K562 (cell line): ENCODE measurements around the gene NINJ1. TPM values are rescaled to one million over a fixed set of nuclear protein-coding genes. Genes with fewer than 3 reads are reported as not detected.
"Not testable (repeated sequence)": the region's sequence is repeated elsewhere in the genome, so short reads cannot be mapped to it uniquely, and the experiment has no call there.

ENCODE experiments used
- ATAC-seq: fragments of 200-7000 bp; cut with Tn5 transposase; 3 replicates; pipeline ENCODE4 v1.9.1; 2020; ENCODE audit warnings: moderate library complexity
- BruUV-seq: library from RNA; stranded (reverse); fragments of 400-500 nt; replicated peaks from 2 replicates; lab custom pipeline; 2021; lab: Mats Ljungman, UMichigan
- CTCF ChIA-PET: fragments of 300-600 bp; formaldehyde crosslinking; extraction: SDS; loops from one replicate; lab custom pipeline; 2021; ENCODE audit warnings: low intra/inter-chr PET ratio; lab: Yijun Ruan, JAX
- POLR2A ChIA-PET: fragments of 300-600, 350-650 bp; sonication (Branson Sonifier 250); formaldehyde crosslinking; extraction: SDS; loops from one replicate; lab custom pipeline; 2021; ENCODE audit warnings: antibody characterized with exemption, inconsistent platforms; lab: Yijun Ruan, JAX
- DNase-seq, 4 experiments: peaks; one replicate each; pipeline versions ENCODE4 v3.0.0 to v3.0.0-alpha.2; 2011 to 2018; ENCODE audit warnings: low spot score in 3 of 4, mixed read lengths in 3 of 4; ENCODE audit errors: extremely low read depth in 1 of 4
- FAIRE-seq: peaks from 2 replicates; lab custom pipeline; 2011; peaks lifted over from hg19 to GRCh38; lab: Jason Lieb, UNC
- H2AFZ ChIP-seq: 2 replicates; pipeline ENCODE4 v1.6.0; 2011; ENCODE audit warnings: low read depth, low read length, control low read depth, inconsistent platforms
- H3K27ac ChIP-seq: fragments of 200-600 bp; 3 replicates; pipeline ENCODE4 v1.8.0; 2011; ENCODE audit warnings: low read depth, mild to moderate bottlenecking, control low read depth, inconsistent platforms, low read length, moderate library complexity, mixed read lengths; ENCODE audit errors: extremely low read depth
- H3K27me3 ChIP-seq, 2 experiments: fragments of 300-600 bp in 1 of 2; 2 replicates in 1 of 2; 3 replicates in 1 of 2; pipeline versions ENCODE4 v1.6.0 to v1.8.0; 2011; ENCODE audit warnings: inconsistent platforms in 2 of 2, low read length in 2 of 2, mild to moderate bottlenecking in 1 of 2, mixed read lengths in 1 of 2, moderate library complexity in 1 of 2; ENCODE audit not compliant: control insufficient read depth in 2 of 2, insufficient read depth in 2 of 2
- H3K36me3 ChIP-seq: fragments of 300-600 bp; 3 replicates; pipeline ENCODE4 v1.8.0; 2011; ENCODE audit warnings: mild to moderate bottlenecking, low read length, inconsistent platforms; ENCODE audit not compliant: control insufficient read depth, insufficient read depth
- H3K4me1 ChIP-seq, 2 experiments: fragments of 200-600 bp in 1 of 2; replicated peaks in 1 of 2; 2 replicates in 1 of 2; 3 replicates in 1 of 2; pipeline versions ENCODE4 v1.5.1 to v1.8.0; 2011; ENCODE audit warnings: inconsistent platforms in 2 of 2, low read length in 2 of 2, mild to moderate bottlenecking in 1 of 2, mixed read lengths in 1 of 2, moderate library complexity in 1 of 2; ENCODE audit not compliant: control insufficient read depth in 2 of 2, insufficient read depth in 2 of 2
- H3K4me2 ChIP-seq: 2 replicates; pipeline ENCODE4 v1.6.1; 2011; ENCODE audit warnings: low read length, control low read depth, inconsistent platforms, mixed read lengths; ENCODE audit not compliant: insufficient read depth
- H3K4me3 ChIP-seq: fragments of 200-600 bp; sonication (generic), shearing (Covaris generic); 2 replicates; pipeline ENCODE4 v1.5.1; 2016; ENCODE audit warnings: control low read depth, inconsistent platforms
- H3K79me2 ChIP-seq: fragments of 200-600 bp; 3 replicates; pipeline ENCODE4 v1.8.0; 2011; ENCODE audit warnings: low read length, inconsistent platforms; ENCODE audit not compliant: control insufficient read depth, insufficient read depth
- H3K9ac ChIP-seq, 2 experiments: 2 replicates each; pipeline versions ENCODE4 v1.6.0 to v1.6.1; 2011; ENCODE audit warnings: low read depth in 2 of 2, low read length in 2 of 2, control low read depth in 1 of 2, inconsistent platforms in 1 of 2, mild to moderate bottlenecking in 1 of 2, mixed read lengths in 1 of 2; ENCODE audit not compliant: insufficient read depth in 1 of 2
- H3K9me1 ChIP-seq: one replicate; pipeline ENCODE4 v1.6.0; 2011; ENCODE audit warnings: inconsistent platforms, mild to moderate bottlenecking, low read length, moderate library complexity; ENCODE audit not compliant: control insufficient read depth, insufficient read depth
- H3K9me3 ChIP-seq: replicated peaks from 2 replicates; pipeline ENCODE4 v1.5.1; 2011; ENCODE audit warnings: low read depth, low read length, inconsistent platforms; ENCODE audit not compliant: control insufficient read depth, insufficient read depth
- H4K20me1 ChIP-seq: replicated peaks from 2 replicates; pipeline ENCODE4 v1.6.1; 2011; ENCODE audit warnings: low read length, inconsistent platforms, mixed read lengths; ENCODE audit not compliant: control insufficient read depth, insufficient read depth
- MTA2 ChIP-seq: fragments of 450-650 bp; IDR thresholded peaks from 2 replicates; pipeline ENCODE4 v1.6.1; 2016; ENCODE audit warnings: low read depth
- TCFL5 ChIP-seq: fragments of 250-450 bp; sonication (Bioruptor Pico); conservative IDR thresholded peaks from 2 replicates; pipeline ENCODE4 v1.6.1; 2021; ENCODE audit warnings: mild to moderate bottlenecking, moderate library complexity, matching md5 sums
- WGBS: fragments of 100-300 bp; shearing (Covaris generic); methylation state at CpG from one replicate; pipeline ENCODE4 v1.1.6; 2016; ENCODE audit warnings: low coverage, mixed read lengths; ENCODE audit not compliant: insufficient coverage; ENCODE audit errors: missing lambda C conversion rate; 5-methylcytosine and 5-hydroxymethylcytosine counted together
- in situ Hi-C: fragments of 300-500 bp; cut with MboI; formaldehyde crosslinking; loops from 4 replicates; pipeline ENCODE4 v1.15.0; 2018; ENCODE audit warnings: inconsistent platforms, mixed read lengths
- intact Hi-C: fragments of 100-400 bp; cut with micrococcal nuclease; formaldehyde crosslinking; loops from 2 replicates; pipeline ENCODE4 v1.14.2; 2022
- polyA plus RNA-seq, 8 experiments: library from polyadenylated mRNA; depleted of rRNA in 4 of 8; stranded (reverse) in 5 of 8; unstranded in 3 of 8; fragments of >200 nt; fragmentation: Nextera tagmentation in 2 of 8; fragmentation: Illumina TruSeq in 1 of 8; extraction: Ambion mirVana in 2 of 8; extraction: Trizol in 1 of 8; gene quantifications; 2 replicates each; pipeline versions ENCODE4 v1.2.1 to v1.2.3, GENCODE V29; 2011 to 2014; ENCODE audit warnings: inconsistent platforms in 1 of 8, missing spikeins in 1 of 8
- total RNA-seq, 7 experiments: library from RNA; depleted of rRNA in 6 of 7; stranded (reverse); fragments of >200 nt in 6 of 7; fragmentation: Illumina TruSeq in 2 of 7; extraction: Trizol in 2 of 7; gene quantifications; 2 replicates each; pipeline versions ENCODE4 v1.2.1 to v1.2.3, GENCODE V29; 2011 to 2021; ENCODE audit warnings: low replicate concordance in 1 of 7

Gene NINJ1
- total and polyA plus RNA-seq, 9 of the 15 experiments (the other 6 are each of a cell fraction or from before 2014, with no cell fraction given) = 0.13 to 8.4 (median 4.9) TPM

- no peak overlapping the region for H3K4me3 ChIP-seq
These were observed 28.4 kb downstream of the NINJ1 start for GRCh38 chr9:93105620-93106019.

DNA sequence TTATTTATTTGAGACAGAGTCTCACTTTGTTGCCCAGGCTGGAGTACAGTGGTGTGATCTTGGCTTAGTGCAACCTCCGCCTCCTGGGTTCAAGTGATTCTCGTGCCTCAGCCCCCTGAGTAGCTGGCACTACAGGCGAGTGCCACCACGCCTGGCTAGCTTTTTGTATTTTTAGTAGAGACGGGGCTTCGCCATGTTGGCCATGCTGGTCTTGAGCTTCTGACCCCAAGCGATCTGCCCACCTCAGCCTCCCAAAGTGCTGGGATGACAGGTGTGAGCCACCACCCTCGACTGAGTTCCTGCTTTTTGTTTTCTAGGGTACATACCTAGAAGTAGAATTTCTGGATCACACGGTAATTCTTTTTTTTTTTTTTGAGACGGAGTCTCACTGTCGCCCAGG lies 33.0 kb downstream of the NINJ1 start:
- H3K4me2 ChIP-seq, FAIRE-seq, H2AFZ ChIP-seq, H3K36me3 ChIP-seq, H3K27ac ChIP-seq, H3K9ac ChIP-seq, CTCF ChIA-PET, BruUV-seq, H4K20me1 ChIP-seq, H3K9me1 ChIP-seq, H3K27me3 ChIP-seq, intact Hi-C loops, ATAC-seq, DNase-seq, H3K4me3 ChIP-seq, H3K79me2 ChIP-seq, H3K9me3 ChIP-seq: not testable (repeated sequence)
- peaks cover 3 to 29% of the 10 kb centered on the region in 2 experiments; a peak in 4 of 5 replicates for H3K4me1 ChIP-seq
- POLR2A ChIA-PET = interaction anchor here (0.7 kb wide), 1 partner anchor 17 kb away, joined by 3 read pairs; no protein-coding TSS in a partner anchor
- 79% methylated on average over 11 of the region's 11 CpGs for WGBS
- in situ Hi-C loops = loop anchor here (10.0 kb wide), 1 partner anchor 204 kb away; no protein-coding TSS in a partner anchor

More at GRCh38 chr9:93105620-93106019, 28.4 kb downstream of the NINJ1 start:
- Histone ChIP-seq H3K27me3 (no peaks in the 10 kb centered on the region), H3K36me3 (no peaks in the 10 kb centered on the region), H2AFZ (no peak overlapping the region), H3K4me1 (peaks cover 17 to 18% of the 10 kb centered on the region in 2 experiments; a peak in 4 of 5 replicates), H3K79me2 (no peaks in the 10 kb centered on the region), H4K20me1 (no peaks in the 10 kb centered on the region), H3K4me2 (no peak overlapping the region), H3K9ac (no peak overlapping the region), H3K9me3 (no peaks in the 10 kb centered on the region), H3K27ac (no peak overlapping the region)
- FAIRE-seq (no peak), DNase-seq (no peak), ATAC-seq (no peak)
- CTCF ChIA-PET = no interaction called here
- intact Hi-C loops (loop anchor here (5.0 kb wide), 4 partner anchors 47 to 207 kb away; no protein-coding TSS in a partner anchor), in situ Hi-C loops (loop anchor here (10.0 kb wide), 1 partner anchor 199 kb away; no protein-coding TSS in a partner anchor)
- WGBS = 71% methylated on average over 1 of the region's 1 CpG
- POLR2A ChIA-PET = interaction anchor here (1.0 to 1.5 kb wide), 3 partner anchors 14 to 56 kb away, joined by 3 read pairs; no protein-coding TSS in a partner anchor
- BruUV-seq = no TSS peak
- TF ChIP-seq MTA2 = no peak
- TF ChIP-seq TCFL5 (CRISPR knock-in tag) = no peak
- TF ChIP-seq, all 486 proteins: peak for 0
- no peaks in the 10 kb centered on the region for H3K9me1 ChIP-seq
